GM18520 (cell line): ENCODE measurements around the gene HEATR5A.
A peak's percentile ranks its signal among the peaks of the same experiment; 100 is the strongest.
"Not testable (repeated sequence)": the region's sequence is repeated elsewhere in the genome, so short reads cannot be mapped to it uniquely, and the experiment has no call there.

Source experiments
- ATAC-seq: cut with Tn5 transposase; IDR thresholded peaks from one replicate; pipeline ENCODE4 v1.9.1; 2021; ENCODE audit not compliant: unreplicated experiment

Gene HEATR5A

GRCh38 chr14:31420319-31421111, at the start of gene HEATR5A:
HEATR5A (minus strand) TSS chr14:31420550; CDS start chr14:31402975, 17,575 bp downstream.
- ATAC-seq, result peak; percentile 96

- ATAC-seq, result no peak
Observed at GRCh38 chr14:31466554-31466953, 46.2 kb upstream of the HEATR5A start.

- no peak for ATAC-seq
Observed at GRCh38 chr14:31465111-31465510, 44.8 kb upstream of the HEATR5A start.

DNA sequence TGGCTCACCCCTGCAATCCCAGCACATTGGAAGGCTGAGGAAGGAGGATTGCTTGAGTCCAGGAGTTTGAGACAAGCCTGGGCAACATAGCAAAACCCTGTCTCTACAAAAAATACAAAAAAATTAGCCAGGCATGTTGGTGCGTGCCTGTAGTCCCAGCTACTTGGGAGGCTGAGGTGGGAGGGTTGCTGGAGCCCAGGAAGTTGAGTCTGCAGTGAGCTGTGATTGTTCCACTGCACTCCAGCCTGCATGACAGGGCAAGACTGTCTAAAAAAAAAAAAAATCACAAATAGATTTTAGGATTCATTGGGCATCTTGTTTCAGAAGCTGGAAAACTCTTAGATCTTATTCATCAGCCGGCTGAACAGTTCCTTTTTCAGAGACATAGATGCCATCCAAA, 42.1 kb upstream of the HEATR5A start:
- ATAC-seq, result not testable (repeated sequence)

GRCh38 chr14:31461545-31461944, 41.2 kb upstream of the HEATR5A start:
- ATAC-seq, result no peak

DNA sequence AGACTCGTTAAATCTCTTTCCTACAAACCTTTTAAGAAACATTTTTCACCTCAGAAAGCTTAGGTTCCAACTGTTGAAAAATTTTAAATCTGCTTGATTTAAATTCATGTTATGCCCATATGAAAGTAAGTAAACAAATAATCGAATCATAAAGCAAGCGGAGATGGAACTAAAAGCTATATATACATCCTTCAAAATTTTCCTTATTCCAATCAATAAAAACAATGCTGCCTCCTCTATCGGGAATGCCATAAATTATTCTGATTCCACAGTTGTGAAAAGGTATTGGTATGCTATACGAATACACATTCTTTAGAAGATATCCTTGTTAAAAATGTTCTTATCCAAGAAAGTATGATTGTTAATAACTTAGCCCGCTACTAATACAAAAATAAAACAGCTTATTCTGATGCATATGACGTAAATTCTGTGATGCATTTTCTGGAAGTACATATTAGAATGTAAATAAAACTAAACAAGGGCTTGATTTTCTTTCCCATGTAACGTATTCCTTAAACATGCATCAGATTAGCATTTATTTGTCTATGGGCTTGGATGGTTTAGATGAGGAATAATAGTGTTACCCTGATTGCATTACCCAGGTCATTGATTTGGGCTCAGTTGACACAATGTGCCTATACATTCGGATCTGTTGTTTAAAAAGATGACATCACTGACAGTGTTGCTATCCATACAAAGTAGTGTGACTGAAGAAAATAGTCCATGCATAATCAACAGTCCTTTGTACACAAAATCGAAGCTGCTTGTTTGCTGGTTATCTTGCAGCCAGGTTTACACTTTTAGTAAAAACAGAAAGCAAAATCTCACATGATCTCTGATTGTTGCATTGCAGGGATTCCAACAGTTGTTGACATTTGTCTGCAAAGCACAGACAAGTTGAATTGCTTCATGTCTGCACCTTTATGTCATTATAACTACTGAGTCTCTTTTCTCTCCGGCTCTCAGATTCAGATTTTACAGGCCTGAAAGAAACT, 37.6 kb upstream of the HEATR5A start:
- ATAC-seq, result no peak

DNA sequence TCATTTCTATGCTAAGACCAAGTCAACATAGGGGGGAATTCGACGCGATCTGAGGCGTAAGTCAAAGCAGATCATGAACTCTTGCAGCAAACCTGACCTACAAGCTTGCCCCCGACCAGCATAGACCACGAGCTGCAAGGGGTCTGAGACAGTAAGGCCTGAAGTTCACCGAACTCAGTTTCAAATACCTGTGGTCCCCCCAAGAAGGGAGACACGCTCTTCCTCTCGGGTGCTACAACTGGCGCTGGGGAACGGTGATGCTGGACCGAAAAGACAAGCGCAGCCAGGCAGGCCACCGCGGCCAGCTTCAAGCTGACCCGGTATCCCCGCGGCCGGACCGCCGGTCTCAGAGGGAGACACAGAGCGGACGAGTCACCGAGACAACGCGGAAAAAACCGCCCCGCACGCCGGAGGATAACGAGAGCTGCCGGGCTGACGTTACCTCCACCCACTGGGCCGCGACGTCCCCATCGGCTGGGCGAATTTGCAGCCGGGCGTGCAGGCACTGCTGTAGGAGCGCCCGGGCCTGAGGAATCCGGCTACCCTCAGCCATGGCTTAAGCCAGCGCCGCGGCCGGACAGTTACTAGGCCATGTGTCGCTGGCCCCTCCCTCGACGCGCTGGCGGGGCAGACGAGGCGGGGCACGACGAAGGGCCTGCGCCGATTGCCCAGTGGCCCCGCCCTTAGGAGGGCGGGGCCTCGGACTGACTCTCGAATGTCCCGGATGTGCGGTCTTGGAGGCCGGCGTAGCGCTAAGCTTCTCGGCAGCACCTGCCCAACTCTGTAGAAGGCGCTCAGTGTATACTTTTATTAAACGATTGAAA, 36.7 kb upstream of the HEATR5A start, which contains the start of gene DTD2:
TSS of gene DTD2 (minus strand) at position 666 of the 824 bp plus-strand sequence. CDS start at position 553, 113 bp downstream.
- ATAC-seq, result peak; percentile 98

DNA sequence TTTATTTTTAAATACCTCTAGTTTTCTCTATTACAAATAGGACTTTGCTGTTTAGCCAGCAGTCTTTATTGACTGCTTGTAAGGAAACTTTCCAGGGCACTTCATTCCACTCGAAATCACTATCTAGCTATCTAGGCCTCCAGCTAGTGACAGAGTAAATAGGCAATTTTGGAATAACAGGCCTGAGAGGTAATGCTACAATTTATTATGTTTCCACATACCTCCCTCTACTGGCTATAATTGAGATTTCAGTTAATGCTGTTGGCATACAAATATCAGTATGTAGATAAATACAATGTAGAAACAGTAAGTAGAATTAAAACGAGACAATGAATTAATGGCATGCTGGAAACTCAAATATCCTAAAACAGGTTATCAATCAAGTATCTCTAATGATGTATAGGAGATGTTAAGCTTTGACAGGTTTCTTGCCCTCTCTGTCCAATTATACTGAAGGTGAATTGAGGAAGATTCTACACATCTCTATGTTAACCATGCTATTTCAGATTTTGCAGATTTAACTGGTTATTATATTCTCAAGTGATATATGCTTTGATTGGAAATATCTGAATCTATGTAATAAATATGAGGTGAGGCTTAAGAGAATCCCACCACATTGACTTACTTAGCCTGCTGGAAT, 29.7 kb upstream of the HEATR5A start:
- peak; percentile 46 for ATAC-seq

GRCh38 chr14:31449136-31449535, 28.8 kb upstream of the HEATR5A start:
- no peak for ATAC-seq

DNA sequence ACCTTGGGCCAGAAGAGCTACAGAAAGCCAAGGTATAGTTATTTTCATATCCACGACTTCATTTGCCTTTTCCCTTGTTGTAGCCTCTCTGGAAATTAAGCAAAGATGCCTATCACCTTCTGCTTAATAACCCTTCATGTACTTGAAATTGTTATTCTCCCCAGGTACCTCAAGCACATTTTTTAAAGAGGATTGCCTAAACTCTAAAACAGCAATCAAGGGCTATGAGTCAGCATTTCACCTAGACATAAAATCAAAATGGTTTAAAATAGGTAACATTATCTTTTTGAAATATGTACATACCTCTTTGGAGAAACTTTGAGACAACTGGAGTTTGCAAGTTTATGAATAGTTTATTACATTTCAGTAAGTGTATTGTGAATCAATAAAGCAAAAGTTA, 25.4 kb upstream of the HEATR5A start:
- no peak for ATAC-seq

DNA sequence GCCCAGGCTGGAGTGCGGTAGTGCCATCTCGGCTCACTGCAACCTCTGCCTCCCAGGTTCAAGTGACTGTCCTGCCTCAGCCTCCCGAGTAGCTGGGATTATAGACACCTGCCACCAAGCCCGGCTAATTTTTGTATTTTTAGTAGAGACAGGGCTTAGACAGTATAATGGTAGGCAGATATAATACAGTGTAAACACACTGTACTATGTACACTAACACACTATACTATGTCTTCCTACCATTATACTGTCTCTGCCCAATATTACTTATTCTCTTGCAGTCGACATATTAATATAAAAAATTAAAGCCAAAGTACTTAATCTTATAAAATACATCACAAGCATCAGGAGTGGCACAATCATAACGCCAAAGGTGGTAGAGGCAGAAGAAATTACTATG, 21.9 kb upstream of the HEATR5A start:
- no peak for ATAC-seq

DNA sequence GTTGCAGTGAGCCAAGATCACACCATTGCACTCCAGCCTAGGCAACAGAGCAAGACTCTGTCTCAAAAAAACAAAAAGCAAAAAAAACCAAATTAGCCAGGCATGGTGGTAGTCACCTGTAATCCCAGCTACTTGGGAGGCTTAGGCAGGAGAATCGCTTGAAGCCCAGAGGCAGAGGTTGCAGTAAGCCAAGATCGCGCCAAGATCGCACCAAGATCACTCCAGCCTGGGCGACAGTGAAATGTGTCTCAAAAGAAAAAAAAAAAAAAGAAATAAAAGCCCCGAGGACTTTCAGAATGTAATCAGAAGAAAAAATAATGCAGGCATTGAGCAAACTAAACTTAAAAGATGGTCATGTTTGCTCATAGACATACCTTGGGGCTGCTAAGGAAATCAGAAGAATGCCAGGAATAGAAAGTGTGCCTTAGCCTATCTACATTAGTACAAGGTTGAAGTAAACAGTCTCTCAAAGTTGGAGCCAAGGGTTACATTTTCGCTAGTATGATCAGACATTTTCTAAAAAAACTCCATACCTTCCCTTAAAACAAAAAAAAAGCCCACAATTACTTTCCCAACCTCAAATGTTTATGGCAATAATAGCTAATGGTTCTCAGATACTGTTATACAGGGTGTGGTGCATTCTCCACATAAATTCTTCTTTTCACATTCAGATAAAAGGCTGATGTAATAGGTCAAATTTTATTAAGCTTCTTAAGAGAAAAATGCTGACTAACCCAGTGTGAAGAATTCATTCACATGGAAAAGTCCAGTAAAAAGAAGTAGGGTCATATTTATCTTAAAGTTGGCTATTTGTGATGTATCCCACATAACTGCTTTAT, 21.1 kb upstream of the HEATR5A start:
- ATAC-seq, result no peak

GRCh38 chr14:31440280-31440679, 19.9 kb upstream of the HEATR5A start:
- no peak for ATAC-seq

- ATAC-seq, result no peak
Observed at GRCh38 chr14:31439561-31439960, 19.2 kb upstream of the HEATR5A start.

- not testable (repeated sequence) for ATAC-seq
Observed at GRCh38 chr14:31437045-31437691, 16.8 kb upstream of the HEATR5A start.

DNA sequence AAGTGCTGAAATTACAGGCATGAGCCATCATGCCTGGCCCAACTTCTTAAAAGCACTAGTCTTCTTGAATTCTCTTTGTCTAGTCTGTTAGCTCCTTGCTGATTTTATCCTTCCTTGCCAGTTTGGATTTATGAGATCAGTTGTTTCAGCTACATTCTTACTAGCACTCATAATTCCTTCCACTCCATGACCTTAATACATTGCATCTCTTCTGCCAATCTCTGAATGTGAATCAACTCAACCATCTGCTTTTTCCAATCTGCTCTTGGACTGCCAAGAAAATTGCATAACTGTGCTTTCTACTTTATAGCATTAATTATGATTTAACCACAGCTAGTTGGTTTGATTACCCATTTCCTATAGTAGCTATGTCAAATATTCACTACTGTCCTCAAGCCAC, 14.9 kb upstream of the HEATR5A start:
- ATAC-seq, result no peak

DNA sequence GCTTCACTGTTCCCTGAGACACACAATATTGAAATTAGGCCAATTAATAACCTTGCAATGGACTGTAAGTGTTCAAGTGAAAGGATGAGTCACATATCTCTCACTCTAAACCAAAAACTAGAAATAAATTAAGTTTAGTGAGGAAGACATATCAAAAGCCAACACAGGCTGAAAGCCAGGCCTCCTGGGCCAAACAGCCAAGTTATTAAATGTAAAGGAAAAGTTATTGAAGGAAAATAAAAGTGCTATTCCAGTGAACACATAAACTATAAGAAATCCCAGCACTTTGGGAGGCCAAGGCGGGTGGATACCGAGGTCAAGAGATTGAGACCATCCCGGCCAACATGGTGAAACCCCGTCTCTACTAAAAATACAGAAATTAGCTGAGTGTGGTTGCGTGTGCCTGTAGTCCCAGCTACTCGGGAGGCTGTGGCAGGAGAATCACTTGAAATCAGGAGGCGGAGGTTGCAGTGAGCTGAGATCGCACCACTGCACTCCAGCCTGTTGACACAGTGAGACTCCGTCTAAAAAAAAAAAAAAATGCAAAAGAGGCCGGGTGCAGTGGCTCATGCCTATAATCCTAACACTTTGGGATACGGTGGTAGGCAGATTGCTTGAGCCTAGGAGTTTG, 10.4 kb upstream of the HEATR5A start:
- ATAC-seq, result no peak

- no peak for ATAC-seq
Observed at GRCh38 chr14:31429791-31430190, 9.4 kb upstream of the HEATR5A start.
